ENCODE data around the gene IFNA21. TPM values are rescaled to one million over a fixed set of nuclear protein-coding genes. Genes with fewer than 3 reads are reported as not detected.
"Not testable (repeated sequence)": the region's sequence is repeated elsewhere in the genome, so short reads cannot be mapped to it uniquely, and the experiment has no call there.

The IFNA21 gene
- total RNA-seq, 2 experiments from 2014 or later: not detected

DNA sequence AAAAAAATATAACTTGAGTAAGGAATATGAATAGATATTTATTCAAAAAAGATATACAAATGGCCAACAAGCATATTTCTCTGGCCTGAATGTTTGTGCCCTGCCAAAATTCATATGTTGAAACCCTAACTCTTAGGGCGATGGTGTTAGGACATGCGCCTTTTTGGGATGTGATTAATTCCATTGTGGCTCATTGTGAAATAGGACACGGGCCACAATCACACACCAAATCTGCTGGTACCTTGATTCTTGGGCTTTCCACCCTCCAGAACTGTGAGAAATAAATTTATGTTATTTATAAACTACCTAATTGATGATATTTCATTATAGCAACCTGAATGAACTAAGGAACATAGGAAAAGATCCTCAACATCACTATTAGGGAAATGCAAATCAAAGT, 5.7 kb upstream of the IFNA21 start:
- no peaks in the 10 kb centered on the region for H3K9me3 Mint-ChIP-seq
- ChIA-PET CTCF (no interaction called here), POLR2A (no interaction called here)
- H3K4me3 Mint-ChIP-seq: no peak overlapping the region
- DNase-seq: no peak
- no peaks in the 10 kb centered on the region for H3K4me1 Mint-ChIP-seq
- H3K27me3 Mint-ChIP-seq: peaks cover 19% of the 10 kb centered on the region
- no peaks in the 10 kb centered on the region for H3K36me3 Mint-ChIP-seq (ENCODE audit: low read depth)
- H3K27ac Mint-ChIP-seq: no peak overlapping the region

DNA sequence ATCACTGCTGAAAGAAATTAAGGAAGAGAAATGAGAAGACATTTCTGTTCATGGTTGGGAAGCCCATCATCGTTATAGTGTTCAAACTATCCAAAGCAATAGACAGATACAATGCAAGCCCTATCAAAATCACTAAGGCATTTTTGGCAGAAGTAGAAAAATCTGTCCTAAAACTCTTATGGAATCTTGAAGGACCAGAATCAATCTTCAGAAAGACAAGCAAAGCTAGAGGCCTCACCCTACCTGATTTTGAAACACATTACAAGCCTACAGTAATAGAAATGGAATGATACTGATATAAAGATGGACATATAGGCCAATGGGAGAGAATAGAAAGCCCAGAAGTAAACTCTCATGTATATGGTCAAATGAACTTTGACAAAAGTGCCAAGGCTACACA, 4.9 kb upstream of the IFNA21 start:
- no peak for DNase-seq
- no peaks in the 10 kb centered on the region for H3K9me3 Mint-ChIP-seq
- H3K27ac Mint-ChIP-seq: no peak overlapping the region
- ChIA-PET CTCF (no interaction called here), POLR2A (no interaction called here)
- H3K36me3 Mint-ChIP-seq (ENCODE audit: low read depth): no peaks in the 10 kb centered on the region
- no peaks in the 10 kb centered on the region for H3K4me1 Mint-ChIP-seq
- H3K27me3 Mint-ChIP-seq: peaks cover 19% of the 10 kb centered on the region
- H3K4me3 Mint-ChIP-seq: no peak overlapping the region

DNA sequence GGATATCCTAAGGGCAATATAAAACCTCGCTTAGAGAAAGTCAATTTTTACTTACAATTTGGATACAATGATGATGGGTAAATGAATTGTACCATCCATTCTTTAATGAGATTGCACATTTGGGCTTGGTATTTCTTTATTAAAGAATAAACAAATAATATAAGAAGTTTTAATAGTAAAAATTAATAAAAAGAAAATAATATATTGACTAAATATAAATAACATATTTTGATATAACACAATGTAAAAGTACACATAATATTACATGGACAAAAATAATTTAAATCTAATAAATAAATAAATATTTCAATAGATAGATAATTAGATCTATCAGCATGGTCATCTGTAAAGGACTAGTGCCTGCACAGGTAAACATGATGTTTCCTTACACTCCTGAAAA, 944 bp downstream of the IFNA21 start:
- Mint-ChIP-seq H3K4me3 (no peak overlapping the region), H3K27ac (no peak overlapping the region), H3K9me3 (peaks cover 6% of the 10 kb centered on the region), H3K4me1 (peaks cover 17% of the 10 kb centered on the region), H3K36me3 (ENCODE audit: low read depth) (peaks cover 5% of the 10 kb centered on the region), H3K27me3 (peaks cover 21% of the 10 kb centered on the region)
- POLR2A ChIA-PET: no interaction called here
- DNase-seq: no peak
- CTCF ChIA-PET: no interaction called here

DNA sequence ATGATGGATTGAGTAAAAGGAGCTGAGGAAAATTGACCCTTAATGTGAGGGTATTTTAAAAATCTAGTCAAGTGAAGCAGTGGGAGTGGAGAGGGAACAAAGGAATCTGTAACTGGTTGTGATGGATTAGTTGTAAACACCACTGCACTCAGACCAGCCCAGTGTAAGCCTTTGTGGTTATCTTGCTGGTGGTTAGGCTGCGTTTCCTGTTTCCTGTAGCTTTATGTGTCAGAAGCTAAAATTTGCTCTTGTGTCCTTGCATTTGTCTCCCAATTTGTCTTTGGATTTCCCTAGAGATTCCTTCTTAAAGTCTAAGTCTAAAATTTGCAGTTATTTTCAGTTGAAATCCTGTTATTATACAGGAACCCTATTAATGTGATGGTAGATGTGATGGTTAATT, 6.3 kb downstream of the IFNA21 start:
- peak overlapping the region; percentile 46 for H3K4me3 Mint-ChIP-seq
- H3K27ac Mint-ChIP-seq: peak overlapping the region; percentile 64
- ChIA-PET POLR2A (no interaction called here), CTCF (interaction anchor here (1.9 to 2.0 kb wide), 2 partner anchors 23 to 35 kb away, joined by 7 to 10 read pairs; no protein-coding TSS in a partner anchor)
- peak; percentile 74 for DNase-seq
- peaks cover 9% of the 10 kb centered on the region for H3K9me3 Mint-ChIP-seq
- peaks cover 3% of the 10 kb centered on the region for H3K27me3 Mint-ChIP-seq
- H3K36me3 Mint-ChIP-seq (ENCODE audit: low read depth): peaks cover 8% of the 10 kb centered on the region
- peaks cover 42% of the 10 kb centered on the region for H3K4me1 Mint-ChIP-seq

DNA sequence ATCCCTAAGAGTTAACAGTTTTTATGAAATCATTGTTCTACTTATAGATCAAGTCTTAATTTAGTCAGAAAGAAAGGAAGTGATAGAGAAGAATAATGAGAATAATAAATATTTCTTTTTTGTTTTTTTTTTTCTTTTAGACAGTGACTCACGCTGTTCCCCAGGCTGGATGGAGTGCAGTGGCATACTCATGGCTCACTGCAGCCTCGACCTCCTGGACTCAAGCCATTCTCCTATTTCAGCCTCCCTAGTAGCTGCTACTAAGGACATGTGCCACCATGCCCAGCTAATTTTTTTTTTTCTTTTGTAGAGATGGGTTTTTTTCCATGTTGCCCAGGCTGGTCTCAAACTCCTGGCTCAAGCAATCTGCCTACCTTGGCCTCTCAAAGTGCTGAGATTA, 11.0 kb downstream of the IFNA21 start:
- H3K4me3 Mint-ChIP-seq: no peak overlapping the region
- H3K36me3 Mint-ChIP-seq (ENCODE audit: low read depth): peaks cover 4% of the 10 kb centered on the region
- POLR2A ChIA-PET: no interaction called here
- peaks cover 3% of the 10 kb centered on the region for H3K9me3 Mint-ChIP-seq
- H3K27ac Mint-ChIP-seq: no peak overlapping the region
- no peak for DNase-seq
- H3K27me3 Mint-ChIP-seq: peaks cover 8% of the 10 kb centered on the region
- CTCF ChIA-PET: interaction anchor here (1.0 to 1.7 kb wide), 4 partner anchors 11 to 240 kb away, joined by 3 to 7 read pairs (median 4); no protein-coding TSS in a partner anchor
- peaks cover 31% of the 10 kb centered on the region for H3K4me1 Mint-ChIP-seq

DNA sequence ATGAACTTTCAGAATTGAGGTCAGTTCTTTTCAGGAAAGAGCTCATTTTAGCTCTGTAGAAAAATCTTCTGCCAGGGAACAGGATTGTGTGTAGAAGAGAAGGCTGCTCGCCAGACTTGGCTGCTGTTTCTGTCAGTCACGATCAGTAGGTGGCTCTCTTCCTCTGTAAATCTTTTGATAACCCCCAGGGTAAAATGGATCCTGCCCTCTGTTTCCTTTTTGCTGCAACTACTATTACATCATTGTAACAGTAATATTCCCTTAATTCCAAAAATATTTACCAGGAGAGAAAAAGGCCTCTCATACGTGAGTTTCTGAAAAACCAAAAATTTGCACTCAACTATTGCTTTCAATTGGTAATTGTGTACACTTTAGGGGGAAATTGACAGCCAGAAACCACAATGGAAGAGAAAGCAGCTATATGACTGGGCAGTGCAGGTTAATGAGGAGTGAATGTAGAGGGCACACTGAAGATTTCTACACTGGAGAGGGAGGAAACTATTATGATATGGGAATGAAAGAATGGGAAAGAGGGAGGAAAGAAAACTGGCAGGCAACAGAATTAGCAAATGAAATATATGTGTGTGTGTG, 12.3 kb downstream of the IFNA21 start:
- no peak overlapping the region for H3K4me3 Mint-ChIP-seq
- POLR2A ChIA-PET: no interaction called here
- no peak overlapping the region for H3K27ac Mint-ChIP-seq

DNA sequence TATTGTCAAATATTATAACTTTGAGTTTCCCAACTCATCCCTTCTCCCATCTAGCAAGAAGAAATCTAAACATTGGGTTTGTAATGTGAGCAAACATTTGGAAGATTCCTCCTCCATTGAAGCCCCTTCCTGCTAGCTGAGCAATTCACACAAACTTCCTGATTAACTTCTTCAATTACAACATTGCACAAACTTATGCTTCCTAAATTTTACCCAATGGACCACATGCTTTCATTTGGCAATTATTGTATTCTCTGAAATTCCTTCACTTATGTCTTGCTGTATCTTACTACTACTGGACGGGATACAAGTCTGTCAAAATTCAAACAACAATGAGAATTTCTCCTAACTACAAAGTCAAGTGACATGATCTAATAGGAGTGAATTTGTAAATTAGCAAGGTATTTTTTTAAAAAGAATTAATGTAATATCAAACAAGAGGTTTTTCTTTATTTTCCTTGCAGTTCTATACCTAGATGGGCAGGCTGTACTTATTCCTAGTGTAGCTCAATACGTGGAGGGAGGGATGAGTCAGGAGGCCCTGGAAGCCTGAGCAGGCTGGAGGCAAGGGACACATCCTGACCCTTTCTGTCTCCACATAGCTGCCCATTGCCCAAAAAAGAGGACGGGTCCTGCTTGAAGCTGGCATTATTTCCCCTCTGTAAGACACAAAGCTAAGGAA, 13.0 kb downstream of the IFNA21 start:
- Mint-ChIP-seq H3K27me3 (peaks cover 8% of the 10 kb centered on the region), H3K4me3 (no peak overlapping the region), H3K36me3 (ENCODE audit: low read depth) (peaks cover 10% of the 10 kb centered on the region), H3K27ac (no peak overlapping the region), H3K4me1 (peaks cover 15% of the 10 kb centered on the region), H3K9me3 (peaks cover 10% of the 10 kb centered on the region)
- CTCF ChIA-PET: interaction anchor here (0.6 to 1.6 kb wide), 7 partner anchors 13 to 963 kb away, joined by 3 to 5 read pairs (median 3); no protein-coding TSS in a partner anchor
- POLR2A ChIA-PET: no interaction called here
- DNase-seq: no peak

More for the DNA sequence above, 12.3 kb downstream of the IFNA21 start:
- CTCF ChIA-PET: interaction anchor here (0.6 to 1.6 kb wide), 8 partner anchors 13 to 963 kb away, joined by 3 to 5 read pairs (median 3); no protein-coding TSS in a partner anchor
- peaks cover 4% of the 10 kb centered on the region for H3K36me3 Mint-ChIP-seq (ENCODE audit: low read depth)
- H3K9me3 Mint-ChIP-seq: peaks cover 5% of the 10 kb centered on the region
- peaks cover 20% of the 10 kb centered on the region for H3K4me1 Mint-ChIP-seq
- peak; percentile 34 for DNase-seq
- peaks cover 8% of the 10 kb centered on the region for H3K27me3 Mint-ChIP-seq

DNA sequence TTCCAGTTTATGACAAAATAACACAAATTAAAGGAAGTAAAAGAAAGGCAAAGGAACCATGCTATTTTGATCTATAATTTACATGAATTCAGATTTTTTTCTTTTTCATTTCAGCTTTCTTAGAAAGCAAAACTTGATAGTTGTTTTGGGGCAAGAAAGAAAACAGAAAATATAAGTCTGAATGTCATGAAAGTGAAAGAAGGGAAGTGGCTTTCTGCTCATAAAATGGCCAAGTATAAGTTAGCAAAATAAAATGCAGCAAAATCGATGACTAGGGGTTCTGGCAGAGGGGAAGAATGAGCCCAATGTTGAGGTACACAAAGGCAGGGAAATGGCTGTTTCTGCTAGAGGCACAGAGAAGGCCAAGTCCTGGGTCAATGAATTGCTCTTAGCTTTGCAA, 21.9 kb downstream of the IFNA21 start:
- peak overlapping the region; percentile 85 for H3K27ac Mint-ChIP-seq
- H3K9me3 Mint-ChIP-seq: peaks cover 31% of the 10 kb centered on the region
- H3K27me3 Mint-ChIP-seq: peaks cover 2% of the 10 kb centered on the region
- ChIA-PET POLR2A (interaction anchor here (0.9 kb wide), 1 partner anchor 113 kb away, joined by 3 read pairs; the partner anchor contains the start of gene HACD4), CTCF (interaction anchor here (1.0 kb wide), 1 partner anchor 11 kb away, joined by 3 read pairs; no protein-coding TSS in a partner anchor)
- no peak for DNase-seq
- peaks cover 39% of the 10 kb centered on the region for H3K4me1 Mint-ChIP-seq
- H3K36me3 Mint-ChIP-seq (ENCODE audit: low read depth): peaks cover 41% of the 10 kb centered on the region
- peak overlapping the region; percentile 13 for H3K4me3 Mint-ChIP-seq

DNA sequence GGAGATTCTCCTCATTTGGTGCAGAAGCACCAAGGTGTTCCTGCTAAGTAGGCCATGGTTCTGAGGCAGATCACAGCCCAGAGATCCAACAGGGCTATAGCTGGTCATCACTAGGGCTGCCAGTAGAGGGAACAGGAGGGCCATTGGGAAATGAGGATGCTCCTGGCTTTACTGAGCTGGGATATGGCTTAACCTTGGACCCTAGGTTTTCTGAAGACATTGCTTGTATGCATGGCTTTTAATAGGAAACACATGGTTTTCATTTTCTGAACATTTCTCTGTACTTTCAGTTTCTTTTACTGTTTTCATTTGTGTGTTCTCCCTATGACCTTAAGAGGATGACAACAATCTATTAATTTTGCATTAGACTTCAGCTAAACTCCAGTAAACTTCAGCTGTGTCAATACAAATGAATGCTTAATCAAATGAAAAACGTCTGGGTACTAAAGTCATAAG, 25.0 kb downstream of the IFNA21 start, which contains the start of gene IFNW1:
TSS of gene IFNW1 (minus strand) at position 406 of the 456 bp plus-strand sequence. CDS start at position 144, 262 bp downstream.
- CTCF ChIA-PET: interaction anchor here (1.3 kb wide), 1 partner anchor 12 kb away, joined by 3 read pairs; no protein-coding TSS in a partner anchor
- Mint-ChIP-seq H3K9me3 (peaks cover 8% of the 10 kb centered on the region), H3K27ac (no peak within 1 kb of the TSS), H3K27me3 (no peaks in the 10 kb centered on the region), H3K4me1 (peaks cover 39% of the 10 kb centered on the region), H3K36me3 (ENCODE audit: low read depth) (peaks cover 17% of the 10 kb centered on the region), H3K4me3 (no peak within 1 kb of the TSS)
- POLR2A ChIA-PET: no interaction called here
- no peak for DNase-seq

DNA sequence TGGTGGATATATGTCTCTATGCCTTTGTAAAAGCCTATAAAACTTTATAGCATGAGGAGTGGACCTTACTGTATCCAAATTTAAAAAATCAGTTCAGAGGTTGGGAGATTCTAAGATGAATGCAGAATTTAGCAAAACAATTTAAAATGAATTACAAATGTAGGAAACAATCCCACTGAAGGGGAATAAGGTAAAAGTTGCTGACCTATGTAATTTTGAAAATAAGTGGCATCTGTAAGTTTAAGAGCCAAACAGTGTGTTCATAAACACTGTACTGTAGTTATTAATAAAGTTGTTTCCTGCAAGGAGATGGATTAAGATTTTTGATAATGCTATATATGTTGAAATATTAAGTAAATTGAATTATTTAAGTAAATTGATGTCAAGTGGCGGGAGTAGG, 29.4 kb downstream of the IFNA21 start:
- H3K27ac Mint-ChIP-seq: no peak overlapping the region
- H3K4me1 Mint-ChIP-seq: peaks cover 10% of the 10 kb centered on the region
- no peaks in the 10 kb centered on the region for H3K9me3 Mint-ChIP-seq
- CTCF ChIA-PET: no interaction called here
- no peak overlapping the region for H3K4me3 Mint-ChIP-seq
- H3K36me3 Mint-ChIP-seq (ENCODE audit: low read depth): no peaks in the 10 kb centered on the region
- POLR2A ChIA-PET: no interaction called here
- DNase-seq: no peak
- H3K27me3 Mint-ChIP-seq: peaks cover 6% of the 10 kb centered on the region

DNA sequence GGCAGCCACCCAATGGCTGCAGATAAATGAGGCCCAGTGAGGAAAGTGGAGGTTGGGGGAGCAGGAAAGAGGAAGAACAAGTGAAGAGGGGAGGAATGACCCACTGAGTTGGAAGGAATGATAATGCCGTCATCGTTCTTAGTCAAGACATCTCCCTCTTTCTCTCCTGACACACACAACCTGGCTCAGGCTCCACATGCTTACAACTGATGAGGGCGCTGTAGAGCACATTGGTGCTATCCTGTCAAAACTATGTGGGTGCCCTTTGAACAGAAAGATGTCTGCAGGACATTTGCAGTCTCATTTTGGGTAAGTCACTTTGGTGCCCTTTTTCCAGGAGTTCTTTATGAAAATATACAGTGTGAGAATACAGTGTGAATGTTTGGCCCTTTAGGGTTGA, 30.7 kb downstream of the IFNA21 start:
- ChIA-PET CTCF (no interaction called here), POLR2A (interaction anchor here (0.6 kb wide), 1 partner anchor 54 kb away, joined by 3 read pairs; no protein-coding TSS in a partner anchor)
- H3K36me3 Mint-ChIP-seq (ENCODE audit: low read depth): no peaks in the 10 kb centered on the region

DNA sequence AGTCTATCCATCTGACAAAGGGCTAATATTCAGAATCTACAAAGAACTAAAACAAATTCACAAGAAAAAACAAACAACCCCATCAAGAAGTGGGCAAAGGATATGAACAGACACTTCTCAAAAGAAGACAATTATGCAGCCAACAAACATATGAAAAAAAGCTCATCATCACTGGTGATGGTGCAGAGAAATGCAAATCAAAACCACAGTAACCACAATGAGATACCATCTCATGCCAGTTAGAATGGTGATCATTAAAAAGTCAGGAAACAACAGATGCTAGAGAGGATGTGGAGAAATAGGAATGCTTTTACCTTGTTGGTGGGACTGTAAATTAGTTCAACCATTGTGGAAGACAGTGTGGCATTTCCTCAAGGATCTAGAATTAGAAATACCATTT, 38.3 kb downstream of the IFNA21 start:
- Mint-ChIP-seq H3K9me3 (peaks cover 21% of the 10 kb centered on the region), H3K4me1 (peaks cover 12% of the 10 kb centered on the region), H3K27me3 (peaks cover 16% of the 10 kb centered on the region)
- H3K27ac Mint-ChIP-seq; H3K4me3 Mint-ChIP-seq; POLR2A ChIA-PET; H3K36me3 Mint-ChIP-seq (ENCODE audit: low read depth); DNase-seq; CTCF ChIA-PET: not testable (repeated sequence)

More for the DNA sequence above, 30.7 kb downstream of the IFNA21 start:
- H3K27ac Mint-ChIP-seq: no peak overlapping the region
- no peak for DNase-seq
- H3K4me1 Mint-ChIP-seq: peaks cover under 1% of the 10 kb centered on the region
- peaks cover 6% of the 10 kb centered on the region for H3K27me3 Mint-ChIP-seq
- no peak overlapping the region for H3K4me3 Mint-ChIP-seq
- H3K9me3 Mint-ChIP-seq: no peaks in the 10 kb centered on the region

DNA sequence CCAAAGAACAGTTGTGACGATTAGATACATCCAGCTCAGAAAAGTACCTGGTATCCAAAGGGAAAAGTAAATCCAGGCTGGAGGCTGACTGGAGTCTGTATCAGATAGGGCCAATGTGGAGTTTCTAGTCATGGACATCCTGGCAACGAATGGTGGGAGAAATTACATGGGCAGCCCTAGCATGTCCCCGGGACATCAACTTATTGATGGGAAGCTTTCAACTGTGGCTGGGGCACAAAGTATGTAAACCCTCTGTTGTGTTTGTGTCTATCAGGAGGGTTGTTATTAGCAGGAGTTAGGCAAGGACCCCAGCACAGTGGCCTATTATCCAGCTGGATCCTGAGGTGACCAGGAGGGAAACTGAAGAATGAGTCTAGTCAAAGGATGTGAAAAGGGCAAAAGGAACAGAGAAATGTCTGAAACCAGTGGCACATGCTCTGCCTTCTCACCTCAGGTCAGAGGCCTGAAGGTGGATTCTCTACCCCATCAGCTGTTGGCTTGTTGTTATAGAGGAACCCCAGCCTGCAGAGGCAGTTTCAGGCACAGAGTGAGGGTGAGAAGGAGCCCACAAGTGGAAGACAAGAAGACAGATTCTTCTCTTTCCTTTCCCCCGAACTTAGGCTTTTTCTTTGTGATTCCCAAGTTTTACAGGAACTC, 44.7 kb downstream of the IFNA21 start:
- peaks cover 6% of the 10 kb centered on the region for H3K9me3 Mint-ChIP-seq
- DNase-seq: no peak
- H3K27me3 Mint-ChIP-seq: peaks cover 25% of the 10 kb centered on the region
- ChIA-PET POLR2A (no interaction called here), CTCF (no interaction called here)
- H3K4me1 Mint-ChIP-seq: no peaks in the 10 kb centered on the region
- no peak overlapping the region for H3K4me3 Mint-ChIP-seq
- no peak overlapping the region for H3K27ac Mint-ChIP-seq
- H3K36me3 Mint-ChIP-seq (ENCODE audit: low read depth): peaks cover 5% of the 10 kb centered on the region
